K562 (cell line): ENCODE measurements around the gene FBXO44. TPM values are rescaled to one million over a fixed set of nuclear protein-coding genes. Genes with fewer than 3 reads are reported as not detected.
A peak's percentile ranks its signal among the peaks of the same experiment; 100 is the strongest.

Experiments used
- ATAC-seq: fragments of 200-7000 bp; cut with Tn5 transposase; 3 replicates; pipeline ENCODE4 v1.9.1; 2020; ENCODE audit warnings: moderate library complexity
- BruUV-seq: library from RNA; stranded (reverse); fragments of 400-500 nt; replicated peaks from 2 replicates; lab custom pipeline; 2021; lab: Mats Ljungman, UMichigan
- CTCF ChIA-PET: fragments of 300-600 bp; formaldehyde crosslinking; extraction: SDS; loops from one replicate; lab custom pipeline; 2021; ENCODE audit warnings: low intra/inter-chr PET ratio; lab: Yijun Ruan, JAX
- POLR2A ChIA-PET: fragments of 300-600, 350-650 bp; sonication (Branson Sonifier 250); formaldehyde crosslinking; extraction: SDS; loops from one replicate; lab custom pipeline; 2021; ENCODE audit warnings: antibody characterized with exemption, inconsistent platforms; lab: Yijun Ruan, JAX
- DNase-seq, 4 experiments: peaks; one replicate each; pipeline versions ENCODE4 v3.0.0 to v3.0.0-alpha.2; 2011 to 2018; ENCODE audit warnings: low spot score in 3 of 4, mixed read lengths in 3 of 4; ENCODE audit errors: extremely low read depth in 1 of 4
- FAIRE-seq: peaks from 2 replicates; lab custom pipeline; 2011; peaks lifted over from hg19 to GRCh38; lab: Jason Lieb, UNC
- H2AFZ ChIP-seq: 2 replicates; pipeline ENCODE4 v1.6.0; 2011; ENCODE audit warnings: low read depth, low read length, control low read depth, inconsistent platforms
- H3K27ac ChIP-seq: fragments of 200-600 bp; 3 replicates; pipeline ENCODE4 v1.8.0; 2011; ENCODE audit warnings: low read depth, mild to moderate bottlenecking, control low read depth, inconsistent platforms, low read length, moderate library complexity, mixed read lengths; ENCODE audit errors: extremely low read depth
- H3K27me3 ChIP-seq, 2 experiments: fragments of 300-600 bp in 1 of 2; 2 replicates in 1 of 2; 3 replicates in 1 of 2; pipeline versions ENCODE4 v1.6.0 to v1.8.0; 2011; ENCODE audit warnings: inconsistent platforms in 2 of 2, low read length in 2 of 2, mild to moderate bottlenecking in 1 of 2, mixed read lengths in 1 of 2, moderate library complexity in 1 of 2; ENCODE audit not compliant: control insufficient read depth in 2 of 2, insufficient read depth in 2 of 2
- H3K36me3 ChIP-seq: fragments of 300-600 bp; 3 replicates; pipeline ENCODE4 v1.8.0; 2011; ENCODE audit warnings: mild to moderate bottlenecking, low read length, inconsistent platforms; ENCODE audit not compliant: control insufficient read depth, insufficient read depth
- H3K4me1 ChIP-seq, 2 experiments: fragments of 200-600 bp in 1 of 2; replicated peaks in 1 of 2; 2 replicates in 1 of 2; 3 replicates in 1 of 2; pipeline versions ENCODE4 v1.5.1 to v1.8.0; 2011; ENCODE audit warnings: inconsistent platforms in 2 of 2, low read length in 2 of 2, mild to moderate bottlenecking in 1 of 2, mixed read lengths in 1 of 2, moderate library complexity in 1 of 2; ENCODE audit not compliant: control insufficient read depth in 2 of 2, insufficient read depth in 2 of 2
- H3K4me2 ChIP-seq: 2 replicates; pipeline ENCODE4 v1.6.1; 2011; ENCODE audit warnings: low read length, control low read depth, inconsistent platforms, mixed read lengths; ENCODE audit not compliant: insufficient read depth
- H3K4me3 ChIP-seq: fragments of 200-600 bp; sonication (generic), shearing (Covaris generic); 2 replicates; pipeline ENCODE4 v1.5.1; 2016; ENCODE audit warnings: control low read depth, inconsistent platforms
- H3K79me2 ChIP-seq: fragments of 200-600 bp; 3 replicates; pipeline ENCODE4 v1.8.0; 2011; ENCODE audit warnings: low read length, inconsistent platforms; ENCODE audit not compliant: control insufficient read depth, insufficient read depth
- H3K9ac ChIP-seq, 2 experiments: 2 replicates each; pipeline versions ENCODE4 v1.6.0 to v1.6.1; 2011; ENCODE audit warnings: low read depth in 2 of 2, low read length in 2 of 2, control low read depth in 1 of 2, inconsistent platforms in 1 of 2, mild to moderate bottlenecking in 1 of 2, mixed read lengths in 1 of 2; ENCODE audit not compliant: insufficient read depth in 1 of 2
- H3K9me1 ChIP-seq: one replicate; pipeline ENCODE4 v1.6.0; 2011; ENCODE audit warnings: inconsistent platforms, mild to moderate bottlenecking, low read length, moderate library complexity; ENCODE audit not compliant: control insufficient read depth, insufficient read depth
- H3K9me3 ChIP-seq: replicated peaks from 2 replicates; pipeline ENCODE4 v1.5.1; 2011; ENCODE audit warnings: low read depth, low read length, inconsistent platforms; ENCODE audit not compliant: control insufficient read depth, insufficient read depth
- H4K20me1 ChIP-seq: replicated peaks from 2 replicates; pipeline ENCODE4 v1.6.1; 2011; ENCODE audit warnings: low read length, inconsistent platforms, mixed read lengths; ENCODE audit not compliant: control insufficient read depth, insufficient read depth
- GMEB1 ChIP-seq: fragments of 250-450 bp; sonication (Bioruptor Pico); IDR thresholded peaks from 2 replicates; pipeline ENCODE4 v1.4.0; 2020; ENCODE audit warnings: mild to moderate bottlenecking
- HDAC2 ChIP-seq: fragments of 450-650 bp; IDR thresholded peaks from 2 replicates; pipeline ENCODE4 v1.6.1; 2016; ENCODE audit warnings: mild to moderate bottlenecking
- NFIC ChIP-seq: fragments of 450-650 bp; IDR thresholded peaks from 2 replicates; pipeline ENCODE4 v1.6.1; 2017; ENCODE audit warnings: mild to moderate bottlenecking, inconsistent platforms
- NFIX ChIP-seq: fragments of 250-450 bp; sonication (Bioruptor Pico); IDR thresholded peaks from 2 replicates; pipeline ENCODE4 v1.4.0; 2020; ENCODE audit warnings: low read depth, mild to moderate bottlenecking, moderate library complexity
- RAD21 ChIP-seq, 2 experiments: fragments of 250-450 bp in 1 of 2; fragments of 450-650 bp in 1 of 2; sonication (Bioruptor Pico) in 1 of 2; formaldehyde crosslinking in 1 of 2; IDR thresholded peaks in 1 of 2; conservative IDR thresholded peaks in 1 of 2; 2 replicates each; pipeline versions ENCODE4 v1.4.0 to v1.8.0; 2020 to 2022; ENCODE audit warnings: mild to moderate bottlenecking in 2 of 2, moderate library complexity in 1 of 2
- SMAD1 ChIP-seq: fragments of 150-350 bp; IDR thresholded peaks from 2 replicates; pipeline ENCODE4 v1.6.1; 2014; ENCODE audit warnings: low read length, low read depth; ENCODE audit not compliant: partially characterized antibody
- ZBTB7A ChIP-seq: IDR thresholded peaks from 2 replicates; pipeline ENCODE4 v1.6.1; 2011; ENCODE audit warnings: low read depth, mild to moderate bottlenecking, low read length, moderate library complexity, borderline replicate concordance; ENCODE audit not compliant: control insufficient read depth
- ZNF232 ChIP-seq: sonication (generic); formaldehyde crosslinking; IDR thresholded peaks from 2 replicates; pipeline ENCODE4 v1.8.0; 2022; ENCODE audit warnings: mild to moderate bottlenecking, missing genetic modification reagents
- ZNF316 ChIP-seq: fragments of 450-650 bp; IDR thresholded peaks from 2 replicates; pipeline ENCODE4 v1.6.1; 2016
- ZNF511 ChIP-seq: sonication (generic); formaldehyde crosslinking; IDR thresholded peaks from 2 replicates; pipeline ENCODE4 v1.8.0; 2022; ENCODE audit warnings: mild to moderate bottlenecking, missing genetic modification reagents
- WGBS: fragments of 100-300 bp; shearing (Covaris generic); methylation state at CpG from one replicate; pipeline ENCODE4 v1.1.6; 2016; ENCODE audit warnings: low coverage, mixed read lengths; ENCODE audit not compliant: insufficient coverage; ENCODE audit errors: missing lambda C conversion rate; 5-methylcytosine and 5-hydroxymethylcytosine counted together
- in situ Hi-C: fragments of 300-500 bp; cut with MboI; formaldehyde crosslinking; loops from 4 replicates; pipeline ENCODE4 v1.15.0; 2018; ENCODE audit warnings: inconsistent platforms, mixed read lengths
- intact Hi-C: fragments of 100-400 bp; cut with micrococcal nuclease; formaldehyde crosslinking; loops from 2 replicates; pipeline ENCODE4 v1.14.2; 2022
- polyA plus RNA-seq, 8 experiments: library from polyadenylated mRNA; depleted of rRNA in 4 of 8; stranded (reverse) in 5 of 8; unstranded in 3 of 8; fragments of >200 nt; fragmentation: Nextera tagmentation in 2 of 8; fragmentation: Illumina TruSeq in 1 of 8; extraction: Ambion mirVana in 2 of 8; extraction: Trizol in 1 of 8; gene quantifications; 2 replicates each; pipeline versions ENCODE4 v1.2.1 to v1.2.3, GENCODE V29; 2011 to 2014; ENCODE audit warnings: inconsistent platforms in 1 of 8, missing spikeins in 1 of 8
- total RNA-seq, 7 experiments: library from RNA; depleted of rRNA in 6 of 7; stranded (reverse); fragments of >200 nt in 6 of 7; fragmentation: Illumina TruSeq in 2 of 7; extraction: Trizol in 2 of 7; gene quantifications; 2 replicates each; pipeline versions ENCODE4 v1.2.1 to v1.2.3, GENCODE V29; 2011 to 2021; ENCODE audit warnings: low replicate concordance in 1 of 7

The FBXO44 gene
- total and polyA plus RNA-seq, 9 of the 15 experiments (the other 6 are each of a cell fraction or from before 2014, with no cell fraction given), result 0.69 to 20.9 (median 6.7) TPM

GRCh38 chr1:11657654-11658053, 3.0 kb downstream of the FBXO44 start:
- Histone ChIP-seq H4K20me1 (no peaks in the 10 kb centered on the region), H3K36me3 (peaks cover 19% of the 10 kb centered on the region; the same call in 2 of the 3 replicates), H3K4me2 (no peak overlapping the region), H3K4me1 (peaks cover 4 to 44% of the 10 kb centered on the region in 2 experiments; a peak in 4 of 5 replicates), H3K9me1 (no peaks in the 10 kb centered on the region), H3K4me3 (no peak overlapping the region), H3K9me3 (no peaks in the 10 kb centered on the region; the same call in 1 of the 2 replicates), H3K9ac (no peak overlapping the region), H2AFZ (no peak overlapping the region), H3K27me3 (no peaks in the 10 kb centered on the region), H3K79me2 (no peaks in the 10 kb centered on the region), H3K27ac (no peak overlapping the region)
- CTCF ChIA-PET, result no interaction called here
- 72% methylated on average over 6 of the region's 6 CpGs for WGBS
- DNase-seq, result no peak
- POLR2A ChIA-PET, result interaction anchor here (0.7 kb wide), 1 partner anchor 31 kb away, joined by 3 read pairs; no protein-coding TSS in a partner anchor
- ATAC-seq, result no peak
- in situ Hi-C loops (loop anchor here (5.0 kb wide), 1 partner anchor 60 kb away; no protein-coding TSS in a partner anchor), intact Hi-C loops (no loop called here)
- FAIRE-seq, result no peak
- peak; percentile 100 for TF ChIP-seq NFIC
- no peak for TF ChIP-seq HDAC2
- TF ChIP-seq ZBTB7A, result no peak
- no peak for TF ChIP-seq ZNF232 (CRISPR knock-in tag)
- TF ChIP-seq ZNF316, result no peak
- TF ChIP-seq RAD21 (CRISPR knock-in tag; conservative IDR thresholded peaks at IDR 0.05 in 1 of 2, IDR thresholded peaks at IDR 0.05 in 1 of 2), result peak in 1 of 2 experiments; percentile 41; a peak in 2 of 4 replicates
- TF ChIP-seq SMAD1, result peak; percentile 97
- TF ChIP-seq ZNF511, result no peak
- peak; percentile 100 for TF ChIP-seq NFIX
- no peak for TF ChIP-seq GMEB1 (CRISPR knock-in tag)
- no TSS peak for BruUV-seq
